Natural killer cell (primary cell): ENCODE results near the gene GGPS1. TPM values are rescaled to one million over a fixed set of nuclear protein-coding genes. Genes with fewer than 3 reads are reported as not detected.

ENCODE experiments used
- ATAC-seq, 3 donors: fragments of 150-1000 bp in 2 of 3; fragments of 200-7000 bp in 1 of 3; cut with Tn5 transposase; 1 replicate in 1 of 3; 2 replicates in 2 of 3; pipeline ENCODE4 v1.10.0; 2021; ENCODE audit warnings: mild to moderate bottlenecking in 2 of 3, moderate library complexity in 2 of 3
- DNase-seq, 2 donors: peaks; one replicate each; pipeline versions ENCODE4 v3.0.0 to v3.0.0-alpha.2; 2013 to 2021; ENCODE audit warnings: mixed read lengths in 1 of 2
- H3K27ac ChIP-seq: one replicate; pipeline ENCODE4 v1.5.1; 2013; ENCODE audit warnings: mild to moderate bottlenecking, low read length
- H3K27me3 ChIP-seq: one replicate; pipeline ENCODE4 v1.6.1; 2013; ENCODE audit warnings: low read length; ENCODE audit not compliant: control insufficient read depth, insufficient read depth
- H3K36me3 ChIP-seq: one replicate; pipeline ENCODE4 v1.6.1; 2013; ENCODE audit warnings: low read length; ENCODE audit not compliant: control insufficient read depth, insufficient read depth
- H3K4me1 ChIP-seq: one replicate; pipeline ENCODE4 v1.6.1; 2013; ENCODE audit warnings: low read length; ENCODE audit not compliant: control insufficient read depth, insufficient read depth
- H3K4me3 ChIP-seq: one replicate; pipeline ENCODE4 v1.5.1; 2013; ENCODE audit warnings: low read length
- H3K9me3 ChIP-seq: one replicate; pipeline ENCODE4 v1.6.1; 2013; ENCODE audit warnings: low read length; ENCODE audit not compliant: control insufficient read depth, insufficient read depth
- H3K27ac Mint-ChIP-seq, 2 donors: one replicate each; pipeline ENCODE4 v1.8.0; 2022; ENCODE audit warnings: mild to moderate bottlenecking in 2 of 2, mixed read lengths in 2 of 2, moderate library complexity in 1 of 2
- H3K27me3 Mint-ChIP-seq, 2 donors: one replicate each; pipeline ENCODE4 v1.8.0; 2022; ENCODE audit warnings: low read depth in 2 of 2, mixed read lengths in 2 of 2
- H3K36me3 Mint-ChIP-seq: one replicate; pipeline ENCODE4 v1.8.0; 2022; ENCODE audit warnings: mixed read lengths
- H3K4me1 Mint-ChIP-seq, 2 donors: one replicate each; pipeline ENCODE4 v1.8.0; 2022; ENCODE audit warnings: mixed read lengths in 2 of 2
- H3K4me3 Mint-ChIP-seq: one replicate; pipeline ENCODE4 v1.8.0; 2022; ENCODE audit warnings: mild to moderate bottlenecking, moderate library complexity, mixed read lengths
- H3K9me3 Mint-ChIP-seq, 2 donors: one replicate each; pipeline ENCODE4 v1.8.0; 2022; ENCODE audit warnings: mixed read lengths in 2 of 2
- WGBS: methylation state at CpG from one replicate; pipeline ENCODE4 v1.1.7; 2013; ENCODE audit warnings: missing lambda C conversion rate; ENCODE audit not compliant: insufficient coverage; 5-methylcytosine and 5-hydroxymethylcytosine counted together
- intact Hi-C: fragments of 100-400 bp; cut with micrococcal nuclease; formaldehyde crosslinking; loops from one replicate; pipeline ENCODE4 v1.14.2; 2022
- total RNA-seq, 4 donors: library from RNA; stranded (reverse); fragments of 120-200 nt in 1 of 4; gene quantifications; one replicate each; pipeline versions ENCODE4 v1.2.3 to v1.2.4, GENCODE V29; 2013 to 2022
- TF ChIP-seq, protein P1 (sequence below): fragments of 200-600 bp; IDR thresholded peaks from one replicate; pipeline ENCODE4 v1.8.0; 2022; ENCODE audit warnings: antibody characterized with exemption

GGPS1 gene
- total RNA-seq, 3 donors from 2014 or later (not counting 1 experiment from before 2014, with no cell fraction given) = 18.7 to 26.0 (median 23.9) TPM

DNA sequence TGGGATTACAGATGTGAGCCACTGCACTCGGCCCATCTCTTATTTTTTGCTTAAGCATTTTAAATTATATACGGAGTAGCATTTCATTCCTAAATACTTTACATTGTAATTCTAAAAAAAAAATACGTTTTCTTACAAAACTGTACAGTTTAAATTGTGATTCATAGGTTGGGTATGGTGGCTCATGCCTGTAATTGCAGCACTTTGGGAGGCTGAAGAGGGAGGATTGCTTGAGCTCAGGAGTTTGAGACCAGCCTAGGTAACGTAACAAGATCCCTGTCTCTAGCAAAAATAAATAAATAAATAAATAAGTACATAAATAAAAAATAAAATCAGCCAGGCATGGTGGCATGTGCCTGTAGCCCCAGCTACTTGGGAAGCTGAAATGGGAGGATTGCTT lies 63.5 kb downstream of the GGPS1 start:
- H3K27ac ChIP-seq = no peak overlapping the region
- Mint-ChIP-seq H3K36me3 (no peaks in the 10 kb centered on the region), H3K4me3 (no peak overlapping the region), H3K27ac (no peak overlapping the region), H3K4me1 (peaks cover 9 to 15% of the 10 kb centered on the region in 2 donors), H3K27me3 (no peaks in the 10 kb centered on the region), H3K9me3 (no peaks in the 10 kb centered on the region)
- H3K4me3 ChIP-seq = no peak overlapping the region
- H3K36me3 ChIP-seq = no peaks in the 10 kb centered on the region
- H3K9me3 ChIP-seq = no peaks in the 10 kb centered on the region
- WGBS = 100% methylated on average over 2 of the region's 4 CpGs
- DNase-seq = no peak
- no peaks in the 10 kb centered on the region for H3K4me1 ChIP-seq
- ATAC-seq = no peak
- TF ChIP-seq, protein P1, sequence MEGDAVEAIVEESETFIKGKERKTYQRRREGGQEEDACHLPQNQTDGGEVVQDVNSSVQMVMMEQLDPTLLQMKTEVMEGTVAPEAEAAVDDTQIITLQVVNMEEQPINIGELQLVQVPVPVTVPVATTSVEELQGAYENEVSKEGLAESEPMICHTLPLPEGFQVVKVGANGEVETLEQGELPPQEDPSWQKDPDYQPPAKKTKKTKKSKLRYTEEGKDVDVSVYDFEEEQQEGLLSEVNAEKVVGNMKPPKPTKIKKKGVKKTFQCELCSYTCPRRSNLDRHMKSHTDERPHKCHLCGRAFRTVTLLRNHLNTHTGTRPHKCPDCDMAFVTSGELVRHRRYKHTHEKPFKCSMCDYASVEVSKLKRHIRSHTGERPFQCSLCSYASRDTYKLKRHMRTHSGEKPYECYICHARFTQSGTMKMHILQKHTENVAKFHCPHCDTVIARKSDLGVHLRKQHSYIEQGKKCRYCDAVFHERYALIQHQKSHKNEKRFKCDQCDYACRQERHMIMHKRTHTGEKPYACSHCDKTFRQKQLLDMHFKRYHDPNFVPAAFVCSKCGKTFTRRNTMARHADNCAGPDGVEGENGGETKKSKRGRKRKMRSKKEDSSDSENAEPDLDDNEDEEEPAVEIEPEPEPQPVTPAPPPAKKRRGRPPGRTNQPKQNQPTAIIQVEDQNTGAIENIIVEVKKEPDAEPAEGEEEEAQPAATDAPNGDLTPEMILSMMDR = no peak
- intact Hi-C loops = no loop called here
- no peaks in the 10 kb centered on the region for H3K27me3 ChIP-seq

Other genes starting within 250 kb of the GGPS1 start
- gene TOMM20, start 199.7 kb upstream of the GGPS1 start, total RNA-seq = 10 to 100 TPM; 59.5 to 72.3 (median 60.2) TPM
- 100 to 1,000 TPM; 163 to 187 (median 180) TPM for gene RBM34, start 167.3 kb upstream of the GGPS1 start, total RNA-seq
- gene ARID4B, start 391 bp upstream of the GGPS1 start, total RNA-seq = 100 to 1,000 TPM; 161 to 189 (median 178) TPM
- gene TBCE, start 38.9 kb downstream of the GGPS1 start, total RNA-seq = 10 to 100 TPM; 24.1 to 25.2 (median 25.0) TPM
- gene B3GALNT2, start 175.9 kb downstream of the GGPS1 start, total RNA-seq = 10 to 100 TPM in 1 of 3 donors, 1 to 10 TPM in 2; 7.6 to 12.1 (median 8.8) TPM